ENCODE results near the gene TMEM170B.

- TF ChIP-seq POLR2A (IDR thresholded peaks at IDR 0.05) (peak; percentile 50 to 81), CTCF (IDR thresholded peaks at IDR 0.05) (no peak)
Observed at GRCh38 chr6:11537229-11538051, at the start of gene TMEM170B.

Measured in uterus (tissue), 2 donors.